Psoas muscle (tissue), 8 donors: ENCODE measurements around the gene ZNRF1. TPM values are rescaled to one million over a fixed set of nuclear protein-coding genes. Genes with fewer than 3 reads are reported as not detected.

Source experiments
- ATAC-seq, 4 donors: fragments of 200-7000 bp; cut with Tn5 transposase; one replicate each; pipeline ENCODE4 v1.9.1; 2020; ENCODE audit warnings: moderate library complexity in 3 of 4, mild to moderate bottlenecking in 2 of 4
- DNase-seq, 2 donors: peaks; one replicate each; pipeline ENCODE4 v3.0.0-alpha.2; 2020
- H3K27ac ChIP-seq: fragments of 200-600 bp; one replicate; pipeline ENCODE4 v1.8.0; 2022
- H3K27me3 ChIP-seq, 3 donors: fragments of 200-600 bp in 1 of 3; one replicate each; pipeline versions ENCODE4 v1.6.1 to v1.8.0; 2013 to 2022; ENCODE audit warnings: low read length in 2 of 3, mild to moderate bottlenecking in 2 of 3, moderate library complexity in 1 of 3; ENCODE audit not compliant: insufficient read depth in 3 of 3
- H3K36me3 ChIP-seq, 2 donors: fragments of 200-600 bp in 1 of 2; one replicate each; pipeline versions ENCODE4 v1.6.1 to v1.8.0; 2013 to 2022; ENCODE audit warnings: low read depth in 1 of 2, mild to moderate bottlenecking in 1 of 2, moderate library complexity in 1 of 2; ENCODE audit not compliant: insufficient read depth in 1 of 2
- H3K4me1 ChIP-seq: fragments of 200-600 bp; one replicate; pipeline ENCODE4 v1.8.0; 2022
- H3K4me3 ChIP-seq: fragments of 200-600 bp; one replicate; pipeline ENCODE4 v1.8.0; 2022; ENCODE audit warnings: mild to moderate bottlenecking
- H3K9me3 ChIP-seq: fragments of 200-600 bp; one replicate; pipeline ENCODE4 v1.8.0; 2022
- CTCF ChIP-seq: fragments of 200-600 bp; IDR thresholded peaks from one replicate; pipeline ENCODE4 v1.8.0; 2022; ENCODE audit warnings: antibody characterized with exemption
- WGBS, 3 donors: extraction: QIAGEN DNeasy Blood & Tissue Kit; methylation state at CpG; one replicate each; pipeline versions ENCODE4 v1.1.6 to v1.1.7; 2013; 5-methylcytosine and 5-hydroxymethylcytosine counted together
- intact Hi-C, 2 donors: fragments of 100-400 bp; cut with DNase I; formaldehyde crosslinking; loops; one replicate each; pipeline versions ENCODE4 v1.11.0 to v1.14.2; 2022
- polyA plus RNA-seq, 3 donors: library from polyadenylated mRNA; stranded (reverse); fragments of 200-250 nt; gene quantifications; one replicate each; pipeline ENCODE4 v1.2.3, GENCODE V29; 2013
- total RNA-seq, 4 donors: library from RNA; stranded (reverse); fragmentation: NEBNext Ultra II Directional in 2 of 4; extraction: Animal tissue kit (Norgen Biotek cat#: 25700) in 2 of 4; gene quantifications; one replicate each; pipeline versions ENCODE4 v1.2.1 to v1.2.4, GENCODE V29; 2021 to 2023
- donor health status: healthy with polysubstance abuse.
- donor health status: DM: no; HTN: no; CAD: no; lungs with moderate emphysema.
- donor health status: Bipolar disorder and iron deficiency.
- donor health status: healthy.
- donor health status: DM: yes; HTN: yes; CAD: no.
- donor health status: DM: no; HTN: no; CAD: no.
- donor health status: DM: no; HTN: no; CAD: no.
- donor health status: DM: yes; HTN: yes; CAD: no.

The ZNRF1 gene
- total and polyA plus RNA-seq, 7 donors = 6.7 to 57.0 (median 27.4) TPM

GRCh38 chr16:75048054-75048453, 49.2 kb downstream of the ZNRF1 start:
- no peak for TF ChIP-seq CTCF
- no peak for DNase-seq
- WGBS, 3 donors = 92 to 97% (median 92%) methylated on average over 4 of the region's 4 CpGs
- no peaks in the 10 kb centered on the region for H3K36me3 ChIP-seq
- no peaks in the 10 kb centered on the region for H3K9me3 ChIP-seq
- peaks cover 51% of the 10 kb centered on the region for H3K4me1 ChIP-seq
- no peak for ATAC-seq
- H3K27me3 ChIP-seq = no peaks in the 10 kb centered on the region
- intact Hi-C loops = loop anchor here in 1 of 2 donors (5.0 kb wide), 1 partner anchor 39 kb away; no protein-coding TSS in a partner anchor
- H3K27ac ChIP-seq = peak overlapping the region; percentile 59
- H3K4me3 ChIP-seq = no peak overlapping the region

- ATAC-seq (peak; percentile 34 to 63 (median 52)), DNase-seq (no peak)
- Histone ChIP-seq H3K27me3 (no peaks in the 10 kb centered on the region), H3K36me3 (no peaks in the 10 kb centered on the region), H3K9me3 (no peaks in the 10 kb centered on the region), H3K4me1 (peaks cover 49% of the 10 kb centered on the region), H3K27ac (peak overlapping the region; percentile 59), H3K4me3 (no peak overlapping the region)
- intact Hi-C loops = loop anchor here in 1 of 2 donors (5.0 kb wide), 1 partner anchor 39 kb away; no protein-coding TSS in a partner anchor
- WGBS, 3 donors = 27 to 38% (median 30%) methylated on average over 8 of the region's 8 CpGs
- no peak for TF ChIP-seq CTCF
Measured at GRCh38 chr16:75048530-75048929, 49.7 kb downstream of the ZNRF1 start.

DNA sequence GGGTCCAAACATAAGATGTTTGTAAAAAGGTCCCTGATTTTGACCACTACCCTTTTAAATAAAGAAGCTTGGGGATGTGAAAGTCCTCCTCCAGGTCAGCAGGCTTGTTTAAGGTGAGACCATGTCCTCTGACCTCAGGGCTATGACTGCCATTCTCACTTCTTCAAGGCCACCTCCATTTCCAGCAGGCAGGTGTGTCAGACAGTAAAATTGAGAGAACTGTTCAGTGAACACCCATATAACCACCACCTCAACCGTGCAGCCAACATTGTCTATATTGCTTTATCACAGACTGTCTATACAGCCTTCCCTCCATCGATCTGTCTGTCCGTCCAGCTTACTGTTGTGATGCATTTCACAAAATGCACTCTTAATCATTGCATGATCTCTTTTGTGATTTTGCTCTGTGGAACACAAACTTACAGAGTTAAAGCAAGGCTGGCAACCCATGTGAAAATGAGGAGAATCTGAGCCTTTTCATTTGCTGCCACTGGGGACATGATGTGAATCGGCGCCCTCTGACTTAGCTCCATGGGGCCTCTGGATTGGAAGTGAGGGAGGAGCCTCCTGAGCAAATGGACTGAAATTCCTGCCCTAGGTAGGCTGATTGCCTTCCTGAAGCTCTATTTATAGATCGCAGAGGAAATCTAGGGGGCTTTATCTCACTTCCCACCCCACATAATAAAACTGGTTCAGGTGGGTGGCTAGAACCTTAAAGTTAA, 53.8 kb downstream of the ZNRF1 start:
- H3K4me1 ChIP-seq = peaks cover 48% of the 10 kb centered on the region
- H3K27me3 ChIP-seq = no peaks in the 10 kb centered on the region
- 80 to 88% (median 86%) methylated on average over 6 of the region's 6 CpGs for WGBS, 3 donors
- no peak for DNase-seq
- TF ChIP-seq CTCF = no peak
- H3K27ac ChIP-seq = peak overlapping the region; percentile 4
- H3K4me3 ChIP-seq = no peak overlapping the region
- no peaks in the 10 kb centered on the region for H3K9me3 ChIP-seq
- intact Hi-C loops = no loop called here
- H3K36me3 ChIP-seq = no peaks in the 10 kb centered on the region
- ATAC-seq = no peak

- ATAC-seq (peak; percentile 64 to 84 (median 74)), DNase-seq (peak; percentile 69 to 86)
- Histone ChIP-seq H3K4me3 (no peak overlapping the region), H3K27ac (peak overlapping the region; percentile 68), H3K4me1 (peaks cover 44% of the 10 kb centered on the region), H3K9me3 (no peaks in the 10 kb centered on the region), H3K27me3 (no peaks in the 10 kb centered on the region), H3K36me3 (no peaks in the 10 kb centered on the region)
- intact Hi-C loops = no loop called here
- TF ChIP-seq CTCF = no peak
- 55 to 60% (median 58%) methylated on average over 4 of the region's 4 CpGs for WGBS, 3 donors
Measured at GRCh38 chr16:75053791-75054555, 55.1 kb downstream of the ZNRF1 start.
